ENCODE data around the gene MYH10.

The MYH10 gene

GRCh38 chr17:8473451-8474192 lies 156.9 kb downstream of the MYH10 start:
- no peak for DNase-seq (ENCODE audit: low read depth in 3 of 3)

GRCh38 chr17:8472663-8473062 lies 157.9 kb downstream of the MYH10 start:
- DNase-seq (ENCODE audit: low read depth in 3 of 3), result no peak

- no peak for DNase-seq (ENCODE audit: low read depth in 3 of 3)
These were observed 160.0 kb downstream of the MYH10 start for GRCh38 chr17:8470447-8471047.

- no peak for DNase-seq (ENCODE audit: low read depth in 3 of 3)
These were observed 160.6 kb downstream of the MYH10 start for GRCh38 chr17:8469964-8470363.

GRCh38 chr17:8468980-8469379 lies 161.5 kb downstream of the MYH10 start:
- no peak for DNase-seq (ENCODE audit: low read depth in 3 of 3)

GRCh38 chr17:8468127-8468526 lies 162.4 kb downstream of the MYH10 start:
- DNase-seq (ENCODE audit: low read depth in 3 of 3), result no peak

- no peak for DNase-seq (ENCODE audit: low read depth in 3 of 3)
These were observed 163.0 kb downstream of the MYH10 start for GRCh38 chr17:8467527-8467926.

GRCh38 chr17:8466873-8467272 lies 163.7 kb downstream of the MYH10 start:
- no peak for DNase-seq (ENCODE audit: low read depth in 3 of 3)

- no peak for DNase-seq (ENCODE audit: low read depth in 3 of 3)
These were observed 164.1 kb downstream of the MYH10 start for GRCh38 chr17:8466456-8466855.

- DNase-seq (ENCODE audit: low read depth in 3 of 3), result no peak
These were observed 164.8 kb downstream of the MYH10 start for GRCh38 chr17:8465759-8466158.

- no peak for DNase-seq (ENCODE audit: low read depth in 3 of 3)
These were observed 165.2 kb downstream of the MYH10 start for GRCh38 chr17:8465356-8465755.

- DNase-seq (ENCODE audit: low read depth in 3 of 3), result no peak
These were observed 165.6 kb downstream of the MYH10 start for GRCh38 chr17:8464941-8465340.

- DNase-seq (ENCODE audit: low read depth in 3 of 3), result no peak
These were observed 167.4 kb downstream of the MYH10 start for GRCh38 chr17:8463099-8463498.

- no peak for DNase-seq (ENCODE audit: low read depth in 3 of 3)
These were observed 168.0 kb downstream of the MYH10 start for GRCh38 chr17:8462564-8462963.

GRCh38 chr17:8459831-8460230 lies 170.7 kb downstream of the MYH10 start:
- DNase-seq (ENCODE audit: low read depth in 3 of 3), result no peak

- DNase-seq (ENCODE audit: low read depth in 3 of 3), result no peak
These were observed 171.4 kb downstream of the MYH10 start for GRCh38 chr17:8459107-8459506.

- no peak for DNase-seq (ENCODE audit: low read depth in 3 of 3)
These were observed 172.4 kb downstream of the MYH10 start for GRCh38 chr17:8458128-8458527.

GRCh38 chr17:8455665-8456209 lies 174.8 kb downstream of the MYH10 start:
- DNase-seq (ENCODE audit: low read depth in 3 of 3), result no peak

- DNase-seq (ENCODE audit: low read depth in 3 of 3), result no peak
These were observed 177.2 kb downstream of the MYH10 start for GRCh38 chr17:8453326-8453725.

GRCh38 chr17:8451933-8452614 lies 178.5 kb downstream of the MYH10 start:
- DNase-seq (ENCODE audit: low read depth in 3 of 3), result no peak

- DNase-seq (ENCODE audit: low read depth in 3 of 3), result no peak
These were observed 182.2 kb downstream of the MYH10 start for GRCh38 chr17:8448310-8448709.

GRCh38 chr17:8447799-8448198 lies 182.7 kb downstream of the MYH10 start:
- no peak for DNase-seq (ENCODE audit: low read depth in 3 of 3)

- DNase-seq (ENCODE audit: low read depth in 3 of 3), result no peak
These were observed 185.0 kb downstream of the MYH10 start for GRCh38 chr17:8445536-8445935.
